HFFc6 (cell line): Measurements from ENCODE around the gene BCAP31. TPM values are rescaled to one million over a fixed set of nuclear protein-coding genes. Genes with fewer than 3 reads are reported as not detected.

ENCODE experiments used
- DNase-seq: peaks from one replicate; pipeline ENCODE4 v3.0.0-alpha.2; 2018
- H3K27ac Mint-ChIP-seq: 2 replicates; pipeline ENCODE4 v1.8.0; 2020; ENCODE audit warnings: mild to moderate bottlenecking, mixed read lengths
- H3K27me3 Mint-ChIP-seq: 2 replicates; pipeline ENCODE4 v1.8.0; 2021; ENCODE audit warnings: mild to moderate bottlenecking, moderate library complexity, mixed read lengths; ENCODE audit not compliant: insufficient read depth
- H3K36me3 Mint-ChIP-seq: 2 replicates; pipeline ENCODE4 v1.8.0; 2021; ENCODE audit warnings: low read depth, mixed read lengths
- H3K4me1 Mint-ChIP-seq: 2 replicates; pipeline ENCODE4 v1.8.0; 2020; ENCODE audit warnings: low read depth, mixed read lengths
- H3K4me3 Mint-ChIP-seq: 2 replicates; pipeline ENCODE4 v1.8.0; 2020; ENCODE audit warnings: mild to moderate bottlenecking, moderate library complexity, mixed read lengths
- H3K9me3 Mint-ChIP-seq: 2 replicates; pipeline ENCODE4 v1.8.0; 2020; ENCODE audit warnings: mild to moderate bottlenecking, mixed read lengths
- total RNA-seq, 6 experiments: library from RNA; stranded (reverse); fragmentation: NEBNext Ultra II Directional; extraction: Animal tissue kit (Norgen Biotek cat#: 25700); gene quantifications; 2 replicates in 1 of 6; 3 replicates in 5 of 6; pipeline ENCODE4 v1.2.3, GENCODE V29; 2021
- TF ChIP-seq, protein P1 (sequence below): fragments of 200-600 bp; sonication (generic); IDR thresholded peaks from 2 replicates; pipeline ENCODE4 v1.5.0; 2021; ENCODE audit warnings: antibody characterized with exemption, mild to moderate bottlenecking

The BCAP31 gene
- total RNA-seq, 6 experiments from 2014 or later, result 203 to 295 (median 218) TPM

DNA sequence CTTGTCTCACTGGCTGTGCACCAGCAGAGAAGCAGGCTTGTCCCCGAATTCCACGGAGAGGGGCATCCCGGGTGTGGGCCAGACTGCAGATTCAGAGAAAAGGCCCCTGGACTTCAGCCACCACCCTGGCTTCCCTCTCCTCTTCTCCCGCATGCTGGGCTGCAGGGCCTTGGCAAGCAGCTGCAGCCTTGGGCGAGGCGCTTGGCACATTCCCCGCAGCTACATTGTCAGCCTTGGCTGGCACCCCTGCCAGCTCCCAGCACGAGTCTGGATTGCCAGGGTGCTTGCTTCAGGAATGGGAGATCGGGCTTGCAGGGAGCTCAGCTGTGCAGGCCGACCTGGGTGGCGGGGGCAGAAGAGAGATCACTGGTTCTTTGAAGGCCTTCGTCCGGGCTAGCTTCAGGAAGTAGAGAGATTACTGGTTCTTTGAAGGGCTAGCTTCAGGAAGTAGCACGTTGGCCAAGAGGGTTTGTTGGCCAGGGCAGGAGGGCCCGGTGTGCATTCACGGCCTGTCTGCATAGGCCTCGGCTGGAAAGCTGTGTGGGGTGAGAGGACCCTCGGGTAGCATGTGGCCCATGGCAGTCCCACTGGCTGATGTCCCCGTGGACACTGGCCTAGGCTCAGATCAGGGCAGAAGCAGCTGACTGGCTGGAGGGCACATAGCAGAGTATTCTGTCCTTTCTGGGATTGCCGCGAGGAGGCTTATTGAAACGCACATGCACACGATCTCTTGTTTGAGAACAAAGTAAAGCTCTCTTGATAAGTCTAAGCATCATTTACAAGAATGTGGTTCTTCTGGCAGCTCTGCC is 3.1 kb upstream of the BCAP31 start:
- Mint-ChIP-seq H3K4me3 (peak overlapping the region; percentile 68), H3K4me1 (peaks cover 29% of the 10 kb centered on the region), H3K9me3 (peaks cover 7% of the 10 kb centered on the region; the same call in 1 of the 2 replicates), H3K27ac (peak overlapping the region; percentile 86), H3K36me3 (peaks cover 17% of the 10 kb centered on the region), H3K27me3 (no peaks in the 10 kb centered on the region)
- TF ChIP-seq, protein P1, sequence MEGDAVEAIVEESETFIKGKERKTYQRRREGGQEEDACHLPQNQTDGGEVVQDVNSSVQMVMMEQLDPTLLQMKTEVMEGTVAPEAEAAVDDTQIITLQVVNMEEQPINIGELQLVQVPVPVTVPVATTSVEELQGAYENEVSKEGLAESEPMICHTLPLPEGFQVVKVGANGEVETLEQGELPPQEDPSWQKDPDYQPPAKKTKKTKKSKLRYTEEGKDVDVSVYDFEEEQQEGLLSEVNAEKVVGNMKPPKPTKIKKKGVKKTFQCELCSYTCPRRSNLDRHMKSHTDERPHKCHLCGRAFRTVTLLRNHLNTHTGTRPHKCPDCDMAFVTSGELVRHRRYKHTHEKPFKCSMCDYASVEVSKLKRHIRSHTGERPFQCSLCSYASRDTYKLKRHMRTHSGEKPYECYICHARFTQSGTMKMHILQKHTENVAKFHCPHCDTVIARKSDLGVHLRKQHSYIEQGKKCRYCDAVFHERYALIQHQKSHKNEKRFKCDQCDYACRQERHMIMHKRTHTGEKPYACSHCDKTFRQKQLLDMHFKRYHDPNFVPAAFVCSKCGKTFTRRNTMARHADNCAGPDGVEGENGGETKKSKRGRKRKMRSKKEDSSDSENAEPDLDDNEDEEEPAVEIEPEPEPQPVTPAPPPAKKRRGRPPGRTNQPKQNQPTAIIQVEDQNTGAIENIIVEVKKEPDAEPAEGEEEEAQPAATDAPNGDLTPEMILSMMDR, result no peak
- DNase-seq, result no peak

DNA sequence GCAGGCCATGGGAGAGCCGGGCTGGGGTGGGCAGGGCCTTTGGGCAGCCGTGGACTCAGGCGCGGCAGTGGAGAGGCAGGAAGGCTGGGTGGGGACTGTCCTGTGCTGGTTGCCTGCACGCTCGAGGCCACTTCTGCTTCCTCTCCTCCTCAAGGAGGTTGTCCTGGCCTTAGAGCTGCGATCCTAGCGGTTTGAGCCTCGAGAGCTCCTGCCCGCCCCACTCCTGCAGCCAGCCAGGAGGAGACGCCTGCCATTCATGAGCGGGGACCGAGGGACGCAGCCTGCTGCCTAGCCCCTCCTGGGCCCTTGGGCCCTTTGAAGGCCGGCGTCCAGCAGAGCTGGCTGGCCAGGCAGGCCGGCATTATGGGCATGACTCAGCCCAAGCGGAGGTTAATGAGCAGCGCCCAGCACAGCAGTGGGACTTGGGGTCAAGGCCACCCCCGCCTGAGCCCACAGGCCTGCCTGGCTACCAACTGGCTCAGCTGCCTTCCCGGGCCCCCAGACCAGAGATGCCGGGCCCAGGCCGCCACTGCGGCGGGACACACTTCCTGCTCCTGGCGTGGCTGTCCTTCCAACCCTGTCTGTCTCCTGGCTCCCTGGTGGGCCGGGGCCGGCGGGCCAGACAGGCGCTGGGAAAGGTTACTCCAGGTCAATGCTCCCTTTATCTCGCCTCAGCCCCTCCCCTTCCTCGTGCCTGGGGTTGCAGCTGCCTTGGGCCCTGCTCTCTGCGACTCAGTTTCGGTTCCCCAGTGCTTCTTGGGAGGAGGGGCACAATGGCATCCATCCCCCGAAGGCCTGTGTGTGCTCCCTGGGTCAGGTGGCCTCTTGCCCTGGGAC is 2.3 kb upstream of the BCAP31 start:
- peaks cover 8% of the 10 kb centered on the region for H3K36me3 Mint-ChIP-seq
- TF ChIP-seq, protein P1, result no peak
- H3K27ac Mint-ChIP-seq, result peak overlapping the region; percentile 86
- H3K4me3 Mint-ChIP-seq, result peak overlapping the region; percentile 68
- peaks cover 2% of the 10 kb centered on the region; the same call in 1 of the 2 replicates for H3K9me3 Mint-ChIP-seq
- peaks cover 26% of the 10 kb centered on the region for H3K4me1 Mint-ChIP-seq
- DNase-seq, result peak; percentile 45
- no peaks in the 10 kb centered on the region for H3K27me3 Mint-ChIP-seq

DNA sequence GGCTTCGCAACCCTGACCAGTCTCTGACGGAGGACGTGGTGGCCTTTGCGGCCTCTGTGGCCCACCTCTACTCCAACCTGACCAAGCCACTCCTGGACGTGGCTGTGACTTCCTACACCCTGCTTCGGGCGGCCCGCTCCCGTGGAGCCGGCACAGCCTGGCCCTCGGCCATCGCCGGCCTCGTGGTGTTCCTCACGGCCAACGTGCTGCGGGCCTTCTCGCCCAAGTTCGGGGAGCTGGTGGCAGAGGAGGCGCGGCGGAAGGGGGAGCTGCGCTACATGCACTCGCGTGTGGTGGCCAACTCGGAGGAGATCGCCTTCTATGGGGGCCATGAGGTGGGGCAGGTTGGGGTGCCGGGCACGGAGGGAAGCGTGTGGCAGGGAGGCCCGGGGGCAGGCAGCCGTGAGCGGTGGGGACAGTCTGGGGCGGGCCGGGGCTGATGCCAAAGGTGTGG is 1.7 kb upstream of the BCAP31 start:
- Mint-ChIP-seq H3K4me1 (peaks cover 23% of the 10 kb centered on the region), H3K4me3 (peak overlapping the region; percentile 68; the same call in 1 of the 2 replicates), H3K27ac (peak overlapping the region; percentile 86), H3K36me3 (peaks cover 2% of the 10 kb centered on the region; the same call in 1 of the 2 replicates), H3K9me3 (no peaks in the 10 kb centered on the region), H3K27me3 (no peaks in the 10 kb centered on the region)
- TF ChIP-seq, protein P1, result no peak
- no peak for DNase-seq

DNA sequence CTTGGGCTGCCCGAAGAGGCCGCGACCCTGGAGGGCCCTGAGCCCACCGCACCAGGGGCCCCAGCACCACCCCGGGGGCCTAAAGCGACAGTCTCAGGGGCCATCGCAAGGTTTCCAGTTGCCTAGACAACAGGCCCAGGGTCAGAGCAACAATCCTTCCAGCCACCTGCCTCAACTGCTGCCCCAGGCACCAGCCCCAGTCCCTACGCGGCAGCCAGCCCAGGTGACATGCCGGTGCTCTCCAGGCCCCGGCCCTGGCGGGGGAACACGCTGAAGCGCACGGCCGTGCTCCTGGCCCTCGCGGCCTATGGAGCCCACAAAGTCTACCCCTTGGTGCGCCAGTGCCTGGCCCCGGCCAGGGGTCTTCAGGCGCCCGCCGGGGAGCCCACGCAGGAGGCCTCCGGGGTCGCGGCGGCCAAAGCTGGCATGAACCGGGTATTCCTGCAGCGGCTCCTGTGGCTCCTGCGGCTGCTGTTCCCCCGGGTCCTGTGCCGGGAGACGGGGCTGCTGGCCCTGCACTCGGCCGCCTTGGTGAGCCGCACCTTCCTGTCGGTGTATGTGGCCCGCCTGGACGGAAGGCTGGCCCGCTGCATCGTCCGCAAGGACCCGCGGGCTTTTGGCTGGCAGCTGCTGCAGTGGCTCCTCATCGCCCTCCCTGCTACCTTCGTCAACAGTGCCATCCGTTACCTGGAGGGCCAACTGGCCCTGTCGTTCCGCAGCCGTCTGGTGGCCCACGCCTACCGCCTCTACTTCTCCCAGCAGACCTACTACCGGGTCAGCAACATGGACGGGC is 1.0 kb upstream of the BCAP31 start:
- no peaks in the 10 kb centered on the region for H3K27me3 Mint-ChIP-seq
- no peak overlapping the region; the same call in 1 of the 2 replicates for H3K27ac Mint-ChIP-seq
- peaks cover 23% of the 10 kb centered on the region for H3K4me1 Mint-ChIP-seq
- no peaks in the 10 kb centered on the region for H3K36me3 Mint-ChIP-seq
- DNase-seq, result no peak
- no peak overlapping the region; the same call in 1 of the 2 replicates for H3K4me3 Mint-ChIP-seq
- H3K9me3 Mint-ChIP-seq, result no peaks in the 10 kb centered on the region
- TF ChIP-seq, protein P1, result no peak
